Epidermal melanocyte (primary cell): ENCODE data around the gene DBP.
"Not testable (repeated sequence)": the region's sequence is repeated elsewhere in the genome, so short reads cannot be mapped to it uniquely, and the experiment has no call there.

Experiments used
- DNase-seq: peaks from one replicate; pipeline ENCODE4 v3.0.0; 2011; ENCODE audit warnings: low spot score; ENCODE audit not compliant: insufficient read length

The DBP gene

DNA sequence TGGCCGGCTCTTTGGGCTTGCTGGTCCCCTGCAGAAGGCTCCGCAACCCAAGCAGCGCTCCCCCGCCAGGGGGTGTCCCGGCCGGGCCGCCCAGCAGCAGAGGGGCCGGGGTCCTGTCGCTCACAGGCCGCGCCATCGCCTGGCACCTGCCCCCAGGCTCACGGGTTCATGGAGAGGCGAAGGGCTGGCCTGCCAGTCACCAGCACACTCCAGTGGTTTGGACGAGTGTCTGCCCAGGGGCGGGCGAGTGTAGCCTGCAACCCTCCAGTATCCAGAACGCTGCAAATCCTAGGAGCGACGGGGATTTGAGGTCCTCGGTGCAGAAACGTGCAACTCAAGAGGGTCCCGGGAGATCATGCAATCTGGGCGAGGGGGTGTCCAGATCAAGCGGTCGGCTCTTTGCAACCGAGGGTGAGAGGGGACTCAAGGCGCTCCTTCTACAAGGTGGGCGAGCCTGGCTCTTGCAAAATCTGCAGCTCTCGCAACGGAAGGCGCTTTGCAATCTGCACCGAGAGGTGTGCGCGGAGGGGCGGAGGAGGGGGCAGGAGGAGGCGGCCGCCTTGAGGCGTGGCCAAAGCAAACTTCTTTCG lies at the start of gene DBP:
Gene DBP, minus strand, starts transcription at position 521 of the 590 bp plus-strand sequence. Its CDS starts 385 bp downstream, at position 136.
- no peak for DNase-seq

DNA sequence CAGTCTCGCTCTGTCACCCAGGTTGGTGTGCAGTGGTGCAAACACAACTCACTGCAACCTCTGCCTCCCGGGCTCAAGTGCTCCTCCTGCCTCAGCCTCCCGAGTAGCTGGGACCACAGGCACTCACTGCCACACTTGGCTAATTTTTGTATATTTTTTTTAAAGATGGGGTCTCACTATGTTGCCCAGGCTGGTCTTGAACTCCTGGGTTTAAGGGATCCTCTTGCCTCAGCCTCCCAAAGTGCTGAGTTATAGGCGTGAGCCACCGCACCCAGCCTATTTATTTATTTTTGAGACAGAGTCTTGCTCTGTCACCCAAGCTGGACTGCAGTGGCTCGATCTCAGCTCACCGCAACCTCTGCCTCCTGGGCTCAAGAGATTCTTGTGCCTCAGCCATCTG lies 49.5 kb upstream of the DBP start:
- not testable (repeated sequence) for DNase-seq

- DNase-seq: peak; percentile 50
These were observed 48.9 kb upstream of the DBP start for GRCh38 chr19:48686088-48686487.

- DNase-seq: no peak
These were observed 48.4 kb upstream of the DBP start for GRCh38 chr19:48685583-48685982.

GRCh38 chr19:48683349-48683748 lies 46.2 kb upstream of the DBP start:
- peak; percentile 11 for DNase-seq

GRCh38 chr19:48681127-48681470 lies 43.9 kb upstream of the DBP start:
- peak; percentile 81 for DNase-seq

DNA sequence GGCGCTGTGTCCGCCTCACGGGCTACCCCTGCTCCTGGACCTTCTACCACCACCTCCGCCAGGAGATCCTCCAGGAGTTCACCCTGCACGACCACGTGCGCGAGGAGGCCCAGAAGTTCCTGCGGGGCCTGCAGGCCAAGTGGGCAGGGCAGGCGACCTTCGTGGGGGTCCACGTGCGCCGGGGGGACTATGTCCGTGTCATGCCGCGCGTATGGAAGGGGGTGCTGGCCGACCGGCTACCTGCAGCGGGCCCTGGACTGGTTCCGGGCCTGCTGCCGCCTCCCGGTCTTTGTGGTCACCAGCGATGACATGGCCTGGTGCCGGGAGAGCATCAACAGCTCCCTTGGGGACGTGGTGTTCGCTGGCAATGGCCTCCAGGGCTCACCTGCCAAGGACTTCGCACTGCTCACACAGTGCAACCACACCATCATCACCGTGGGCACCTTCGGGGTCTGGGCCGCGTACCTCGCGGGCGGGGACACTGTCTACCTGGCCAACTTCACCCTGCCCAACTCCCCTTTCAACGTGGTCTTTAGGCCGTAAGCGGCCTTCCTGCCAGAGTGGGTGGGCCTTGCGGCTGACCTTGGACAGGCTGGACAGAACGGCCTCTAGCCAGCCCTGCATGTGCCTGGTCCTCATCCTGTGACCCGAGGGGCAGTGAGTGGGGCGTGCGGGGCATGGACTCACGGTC lies 43.4 kb upstream of the DBP start:
- no peak for DNase-seq

DNA sequence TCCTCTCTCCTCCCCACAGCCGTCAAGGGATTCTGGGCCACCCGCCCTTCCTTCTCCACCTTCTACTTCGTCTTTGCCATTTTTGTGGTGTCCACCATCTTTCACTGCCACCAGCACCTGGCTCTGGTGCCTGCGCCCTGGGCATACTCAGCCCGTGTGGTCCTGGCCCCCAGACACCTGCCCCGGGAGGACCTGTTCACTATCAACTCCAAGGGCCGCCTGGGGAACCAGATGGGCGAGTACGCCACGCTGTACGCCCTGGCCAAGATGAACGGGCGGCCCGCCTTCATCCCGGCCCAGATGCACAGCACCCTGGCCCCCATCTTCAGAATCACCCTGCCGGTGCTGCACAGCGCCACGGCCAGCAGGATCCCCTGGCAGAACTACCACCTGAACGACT lies 42.8 kb upstream of the DBP start:
- not testable (repeated sequence) for DNase-seq

DNA sequence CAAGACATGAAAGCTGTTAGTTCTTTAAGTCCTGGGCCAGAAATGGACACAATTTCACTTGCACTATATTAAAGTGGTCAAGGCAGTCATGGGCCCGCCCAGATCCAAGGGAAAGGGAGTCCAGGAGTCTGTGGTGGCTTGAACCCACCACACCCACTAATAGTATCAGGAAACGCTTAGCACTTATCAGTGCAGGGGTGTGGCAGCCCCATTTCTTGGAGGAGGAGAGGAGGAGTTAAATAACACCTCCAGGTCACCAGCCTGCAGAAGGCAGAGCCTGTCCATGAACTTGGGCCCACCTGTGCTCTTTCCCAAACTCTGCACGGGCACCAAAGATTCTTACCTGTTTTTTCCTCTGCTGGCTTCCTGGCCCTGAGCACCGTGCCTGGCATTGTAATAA lies 41.0 kb upstream of the DBP start:
- DNase-seq: peak; percentile 11

GRCh38 chr19:48676887-48677286 lies 39.7 kb upstream of the DBP start:
- DNase-seq: no peak

DNA sequence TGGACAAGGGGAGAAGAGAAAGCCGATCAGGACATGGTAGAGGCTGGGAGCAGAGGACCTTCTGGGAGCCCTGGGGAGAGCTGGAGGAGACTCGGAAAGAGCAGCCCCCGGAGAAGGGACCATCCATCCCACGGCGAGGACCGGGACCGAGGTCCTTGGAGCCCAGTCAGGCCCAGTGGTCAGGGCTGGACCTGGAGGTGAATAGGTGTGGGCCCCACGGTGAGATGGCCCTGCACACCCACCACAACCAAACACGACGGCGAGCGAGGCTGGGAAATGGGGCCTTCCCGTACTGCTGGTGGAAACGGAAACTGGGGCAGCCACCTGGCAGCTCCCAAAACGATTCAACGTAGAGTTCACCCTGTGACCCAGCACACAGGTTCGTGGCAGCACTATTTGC lies 39.3 kb upstream of the DBP start:
- DNase-seq: no peak

DNA sequence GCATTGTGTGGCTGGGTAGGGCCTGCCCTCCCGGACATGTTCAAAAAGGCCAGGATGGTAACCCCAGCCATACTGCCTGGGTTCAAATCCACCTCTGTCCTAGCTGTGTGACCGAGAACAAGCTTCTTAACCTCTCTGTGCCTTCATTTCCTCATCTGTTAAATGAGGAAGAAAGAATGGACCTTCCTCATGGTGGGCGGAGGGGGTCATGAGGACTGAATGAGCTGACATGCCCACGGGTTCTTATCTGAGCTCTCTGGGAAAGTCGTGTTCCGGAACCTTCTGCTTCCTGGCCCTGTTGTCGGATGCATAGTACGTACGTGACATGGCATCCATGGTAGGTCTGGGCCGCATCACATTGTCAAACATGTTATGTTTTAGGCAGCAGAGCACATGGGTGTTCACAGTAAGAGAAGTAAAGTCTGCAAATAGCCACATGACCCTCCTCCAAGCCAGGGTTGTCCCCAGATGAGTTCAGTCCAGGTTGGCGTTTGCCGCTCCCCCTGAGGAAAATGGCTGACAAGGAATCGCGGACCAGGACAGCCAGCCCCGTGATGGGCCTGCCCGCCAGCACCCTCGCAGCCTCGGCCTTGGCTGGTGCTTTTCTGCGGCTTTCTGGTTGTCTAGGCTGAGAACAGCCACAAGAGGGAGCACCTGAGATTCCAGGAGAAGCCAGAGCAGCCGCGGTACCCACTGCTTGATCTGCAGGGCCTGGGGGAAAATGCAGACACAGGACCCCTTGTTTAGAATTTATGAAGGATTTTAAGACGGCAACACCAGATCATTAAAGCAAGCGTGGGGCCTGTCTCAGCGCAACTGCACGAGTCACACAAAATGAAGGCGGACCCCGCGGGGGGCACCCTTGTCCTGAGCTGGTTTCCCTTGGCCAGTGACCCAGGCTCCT lies 38.0 kb upstream of the DBP start:
- peak; percentile 99 for DNase-seq

DNA sequence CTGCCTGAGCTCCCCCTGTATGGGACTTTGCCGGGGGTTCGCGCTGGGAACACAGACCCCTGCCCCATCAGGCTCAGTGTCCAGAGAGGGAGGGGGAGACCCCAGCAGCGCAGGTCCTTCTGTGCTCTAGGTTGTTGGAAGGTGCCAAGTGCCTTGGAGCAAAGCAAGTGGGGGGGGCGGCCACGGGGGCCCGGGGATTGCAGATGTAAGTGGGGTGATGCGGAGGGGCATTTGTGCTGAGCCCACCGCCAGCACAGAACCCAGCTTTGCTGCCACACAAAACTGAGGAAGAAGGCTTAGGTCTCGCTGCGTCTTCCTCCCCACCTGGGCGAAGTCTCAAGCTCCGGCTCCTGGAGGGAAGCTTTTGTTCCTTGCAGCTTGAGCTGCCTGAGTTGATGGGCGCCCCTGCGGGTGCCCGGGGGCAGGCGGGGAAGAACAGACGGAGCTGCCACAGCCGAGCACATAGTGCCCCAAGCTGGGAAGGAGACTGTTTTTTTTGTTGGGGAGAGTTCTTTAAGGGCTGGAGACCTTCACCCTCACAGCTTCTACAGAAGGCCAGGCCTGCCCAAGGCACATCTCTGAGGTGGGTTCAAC lies 37.1 kb upstream of the DBP start:
- DNase-seq: peak; percentile 14

- peak; percentile 10 for DNase-seq
These were observed 36.4 kb upstream of the DBP start for GRCh38 chr19:48673436-48674100.

DNA sequence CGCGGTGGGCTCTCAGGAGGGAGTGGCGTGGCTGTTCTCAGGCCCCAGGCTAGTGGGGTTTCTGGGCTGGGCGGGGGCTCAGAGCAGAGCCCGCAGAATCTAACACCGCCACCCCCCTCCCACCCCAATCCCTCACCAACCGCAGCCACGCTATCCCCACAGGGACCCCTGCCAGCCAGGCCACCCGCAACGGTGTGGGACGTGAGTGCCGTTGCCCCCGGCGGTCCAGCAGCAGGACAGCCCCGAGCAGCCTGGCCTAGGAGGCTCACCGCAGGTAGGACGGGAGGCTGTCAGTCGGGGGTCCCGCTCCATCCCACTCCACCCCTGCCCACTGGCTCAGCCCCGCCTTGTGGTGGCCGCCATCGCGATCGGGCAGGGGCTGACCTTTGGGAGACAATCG lies 35.8 kb upstream of the DBP start, which contains the start of gene NTN5:
Gene NTN5, minus strand, starts transcription at position 24 of the 400 bp plus-strand sequence. CDS start 2,031 bp downstream, outside the sequence.
- DNase-seq: no peak

- DNase-seq: peak; percentile 10
These were observed 34.3 kb upstream of the DBP start for GRCh38 chr19:48671446-48671995.

GRCh38 chr19:48670699-48671445 lies 33.7 kb upstream of the DBP start:
- DNase-seq: peak; percentile 13

- DNase-seq: peak; percentile 10
These were observed 32.9 kb upstream of the DBP start for GRCh38 chr19:48669903-48670668.

DNA sequence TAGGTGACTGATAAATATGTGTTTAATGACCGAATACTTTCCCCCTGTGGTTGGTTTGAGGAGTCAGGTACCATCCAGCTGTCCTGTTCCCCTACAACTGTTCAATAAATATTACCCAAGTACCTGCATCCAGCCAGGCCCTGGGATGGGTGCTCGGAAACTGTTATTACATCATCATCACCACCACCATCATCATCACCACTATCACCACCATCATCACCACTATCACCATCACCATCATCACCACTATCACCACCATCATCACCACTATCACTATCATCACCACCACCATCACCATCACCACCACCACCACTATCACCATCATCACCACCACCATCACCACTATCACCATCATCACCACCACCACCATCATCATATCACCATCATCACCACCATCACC lies 31.6 kb upstream of the DBP start:
- no peak for DNase-seq
